WI38 (cell line): Measurements from ENCODE around the gene KLHL26.

Experiments used
- H3K4me3 ChIP-seq: 2 replicates; pipeline ENCODE4 v1.5.1; 2011; ENCODE audit warnings: low read depth, mild to moderate bottlenecking, control low read depth, low read length
- CTCF ChIP-seq: IDR thresholded peaks from 2 replicates; pipeline ENCODE4 v1.5.1; 2012; ENCODE audit warnings: low read depth, mild to moderate bottlenecking, control low read depth, low read length

KLHL26 gene

GRCh38 chr19:18687740-18688465 lies 51.1 kb downstream of the KLHL26 start:
- H3K4me3 ChIP-seq = no peak overlapping the region
- TF ChIP-seq CTCF = no peak

- no peak overlapping the region for H3K4me3 ChIP-seq
- no peak for TF ChIP-seq CTCF
These were observed 59.2 kb downstream of the KLHL26 start for GRCh38 chr19:18696023-18696422.

- TF ChIP-seq CTCF = no peak
- no peak overlapping the region for H3K4me3 ChIP-seq
These were observed 60.9 kb downstream of the KLHL26 start for GRCh38 chr19:18697680-18698079.

GRCh38 chr19:18698321-18699167 lies 61.7 kb downstream of the KLHL26 start:
- H3K4me3 ChIP-seq = no peak overlapping the region
- no peak for TF ChIP-seq CTCF

- TF ChIP-seq CTCF = no peak
- no peak overlapping the region for H3K4me3 ChIP-seq
These were observed 62.7 kb downstream of the KLHL26 start for GRCh38 chr19:18699403-18700054.

- peak overlapping the region; percentile 31; the same call in 1 of the 2 replicates for H3K4me3 ChIP-seq
- no peak for TF ChIP-seq CTCF
These were observed 63.8 kb downstream of the KLHL26 start for GRCh38 chr19:18700501-18701249.
